ENCODE data around the gene GNB1L.

GNB1L gene

DNA sequence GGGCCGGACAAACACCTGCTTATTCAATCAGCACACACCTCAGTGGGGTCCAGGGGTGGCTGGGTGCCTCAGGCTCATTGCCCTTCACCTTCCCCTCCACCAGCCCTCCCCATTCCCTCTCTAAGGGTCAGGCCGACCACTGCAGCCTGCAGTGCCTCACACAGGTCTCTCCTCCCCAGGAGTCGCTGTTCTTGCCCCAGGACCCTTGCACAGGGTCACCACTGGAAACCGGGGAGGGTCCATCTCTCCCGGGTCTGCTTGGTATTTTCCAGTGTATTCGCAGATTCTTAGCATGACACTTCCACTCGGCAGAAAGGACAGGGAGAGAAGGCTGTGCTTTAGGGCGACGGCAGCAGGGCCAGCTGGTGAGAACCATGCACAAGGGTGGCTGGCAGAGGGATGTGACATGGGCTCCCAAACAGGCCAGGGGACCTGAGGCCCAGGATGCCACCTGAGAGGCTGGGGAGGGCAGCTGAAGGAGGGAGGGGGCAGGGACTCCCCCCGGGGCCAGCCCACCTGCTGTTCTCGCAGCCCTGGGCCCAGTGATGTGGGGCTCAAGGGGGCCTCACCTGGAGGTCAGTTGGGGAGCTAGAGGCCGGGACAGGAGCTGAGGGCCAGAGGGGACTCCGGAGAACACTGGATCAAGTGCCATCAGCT is 110.2 kb downstream of the GNB1L start:
- no peak for DNase-seq

DNA sequence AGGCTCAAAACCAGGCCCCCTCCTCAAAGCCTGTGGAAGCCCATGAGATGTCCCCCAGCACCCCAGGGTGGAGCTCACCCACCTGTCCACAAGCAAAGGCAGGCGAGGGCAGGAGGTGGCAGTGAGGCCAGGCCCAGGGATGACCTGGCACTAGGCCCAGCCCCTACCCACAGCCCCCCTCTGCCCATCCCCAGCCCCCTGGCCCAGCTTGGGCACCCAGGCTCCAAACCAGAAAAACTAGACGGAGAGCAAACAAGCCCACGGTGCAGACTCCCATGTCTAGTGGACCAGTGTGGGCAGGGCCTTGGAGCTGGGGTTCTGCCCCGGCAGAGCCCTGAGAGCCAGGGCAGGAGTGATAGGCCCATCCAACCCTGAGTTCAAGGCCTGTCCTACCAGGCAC is 111.0 kb downstream of the GNB1L start:
- DNase-seq: no peak

DNA sequence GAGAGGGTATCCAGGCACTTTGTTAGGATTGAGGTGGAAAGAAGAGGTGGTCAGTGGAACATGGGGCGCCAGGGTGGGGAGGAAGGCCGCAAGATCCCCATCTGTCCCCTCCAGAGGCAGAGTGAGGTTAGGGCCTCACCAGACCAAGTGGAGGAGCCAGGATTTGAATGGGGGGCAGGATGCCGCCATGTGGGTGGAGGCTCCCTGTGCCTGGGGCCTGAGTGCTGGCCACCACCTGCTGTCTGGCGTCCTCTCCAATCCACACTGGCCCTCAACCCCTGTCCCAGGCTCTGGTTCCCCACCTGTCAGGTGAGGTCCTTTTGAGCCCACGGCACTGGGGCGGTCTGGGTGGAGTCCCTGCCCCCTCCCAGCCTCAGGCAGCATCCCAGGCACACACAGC is 111.6 kb downstream of the GNB1L start:
- no peak for DNase-seq

DNA sequence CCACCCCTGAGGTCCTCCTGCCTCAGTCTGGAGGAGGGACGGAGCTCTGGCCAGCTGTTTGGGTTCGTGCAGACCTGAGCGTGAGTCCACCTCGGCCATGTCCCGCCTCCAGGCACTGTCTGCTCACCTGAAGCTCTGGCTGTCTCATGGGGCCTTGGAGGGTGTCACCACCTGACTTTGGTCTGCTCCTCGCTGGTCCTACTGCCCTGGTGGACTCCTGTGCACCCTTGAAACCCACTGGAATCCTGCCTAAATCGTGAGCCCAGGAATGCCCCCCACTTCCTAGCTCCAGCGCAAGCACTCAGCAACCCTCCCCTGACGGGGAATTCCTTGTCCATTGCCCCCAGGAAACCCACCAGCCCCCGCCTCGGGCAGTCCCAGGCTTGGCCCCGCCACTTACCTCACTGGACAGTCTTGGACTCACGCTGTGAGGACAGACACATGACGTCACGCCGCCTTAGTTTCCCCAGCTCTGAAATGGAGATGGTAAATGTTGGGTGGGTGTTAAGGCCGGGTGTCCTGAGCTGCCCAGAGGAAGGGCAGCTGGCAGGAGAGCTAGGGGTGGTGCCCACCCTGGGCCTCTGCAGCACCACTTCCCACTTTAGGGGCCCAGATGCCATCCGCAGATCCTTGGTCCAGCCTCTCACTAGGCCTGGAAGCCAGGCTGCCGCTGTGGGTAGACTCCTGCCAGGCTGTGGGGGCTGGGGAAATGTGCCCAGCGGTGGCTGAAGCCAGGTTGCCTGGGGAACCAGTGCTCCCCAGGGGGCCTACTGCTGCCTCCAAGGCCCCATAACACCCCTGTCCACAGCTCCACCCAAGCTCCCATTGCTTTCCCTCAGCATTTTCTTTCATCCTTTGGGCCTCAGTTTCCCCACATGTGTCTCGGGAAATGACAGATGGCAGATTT is 112.3 kb downstream of the GNB1L start:
- no peak for DNase-seq

DNA sequence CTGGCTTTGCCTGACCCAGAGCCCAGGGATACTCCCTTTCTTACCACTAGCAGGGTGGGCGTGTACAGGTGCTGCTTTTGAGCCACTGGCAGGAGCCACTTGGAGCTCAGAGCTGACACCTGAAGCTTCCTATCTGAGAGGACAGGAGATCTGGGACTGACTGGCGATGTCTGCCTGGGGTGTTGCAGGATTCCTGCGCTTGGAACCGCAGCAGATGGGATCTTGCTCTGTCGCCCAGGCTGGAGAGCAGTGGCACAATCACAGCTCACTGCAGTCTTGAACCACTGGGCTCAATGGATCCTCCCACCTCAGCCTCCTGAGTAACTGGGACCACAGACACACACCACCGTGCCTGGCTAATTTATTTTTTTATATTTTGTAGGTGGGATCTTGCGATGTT is 113.6 kb downstream of the GNB1L start:
- no peak for DNase-seq

DNA sequence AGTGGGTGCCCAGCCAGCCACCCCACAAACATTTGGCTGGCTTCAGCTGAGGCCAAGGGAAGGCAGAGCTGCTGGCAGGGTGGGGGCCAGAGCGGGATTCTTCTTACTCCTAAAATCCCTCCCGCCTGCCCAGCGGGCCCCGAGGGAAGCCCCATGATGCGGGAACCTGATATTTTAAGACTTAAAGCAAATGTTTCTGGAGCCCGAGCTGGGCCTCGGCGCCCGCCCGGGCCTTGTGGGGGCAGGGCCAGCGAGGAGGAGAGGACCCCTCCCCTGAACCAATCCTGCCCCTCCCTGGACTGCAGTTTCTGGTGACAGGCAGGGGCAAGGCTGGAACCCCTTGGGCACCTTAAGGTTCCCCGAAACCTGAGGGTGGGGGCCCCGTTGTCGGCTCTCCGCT is 114.1 kb downstream of the GNB1L start:
- no peak for DNase-seq

DNA sequence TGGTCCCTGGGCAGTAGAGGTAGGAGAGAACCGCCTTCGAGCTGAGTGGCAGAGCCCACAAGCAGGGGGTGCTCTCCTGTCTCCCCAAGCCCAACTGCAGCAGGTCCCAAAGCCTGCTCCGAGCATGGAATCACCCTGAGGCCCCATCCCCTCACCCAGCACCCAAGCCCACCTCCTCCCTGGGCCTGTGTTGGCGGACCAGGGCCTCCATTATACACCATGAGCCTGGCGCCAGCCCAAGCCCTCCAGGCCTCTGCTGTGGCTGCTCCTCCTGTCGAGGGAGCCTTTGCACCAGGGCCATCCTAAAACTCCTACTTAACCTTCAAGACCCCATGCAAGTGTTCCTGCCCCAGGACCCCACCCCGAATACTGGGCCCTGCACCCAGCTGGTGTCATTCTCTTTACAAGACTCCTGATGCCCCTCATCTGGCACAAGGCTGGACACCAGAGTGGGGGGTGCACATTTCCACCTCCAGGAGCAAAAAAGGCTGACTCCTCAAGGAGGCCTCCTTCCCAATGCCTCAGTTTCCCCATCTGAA is 114.7 kb downstream of the GNB1L start:
- no peak for DNase-seq

DNA sequence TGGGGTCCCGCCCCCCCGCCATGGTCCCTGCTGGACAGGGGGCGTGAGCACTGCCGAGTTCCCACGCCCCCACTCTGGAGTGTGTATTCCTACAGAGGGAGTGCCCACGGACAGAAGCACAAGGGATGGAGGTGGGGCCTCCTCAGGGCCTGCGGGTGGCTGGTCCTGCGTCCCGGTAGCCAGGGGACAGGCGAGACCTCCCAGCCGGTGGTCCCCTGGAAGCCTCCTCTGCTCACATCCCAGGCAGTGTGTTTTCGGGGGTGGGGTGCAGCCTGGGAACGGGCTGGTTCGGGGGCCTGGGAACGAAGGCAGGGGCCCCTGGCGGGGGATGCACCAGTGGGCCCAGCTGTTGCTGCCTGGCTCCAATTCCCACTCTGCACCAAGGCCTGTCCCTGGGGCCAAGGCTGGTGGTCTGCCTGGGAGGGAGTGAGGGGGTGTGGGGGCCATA is 115.2 kb downstream of the GNB1L start:
- no peak for DNase-seq

DNA sequence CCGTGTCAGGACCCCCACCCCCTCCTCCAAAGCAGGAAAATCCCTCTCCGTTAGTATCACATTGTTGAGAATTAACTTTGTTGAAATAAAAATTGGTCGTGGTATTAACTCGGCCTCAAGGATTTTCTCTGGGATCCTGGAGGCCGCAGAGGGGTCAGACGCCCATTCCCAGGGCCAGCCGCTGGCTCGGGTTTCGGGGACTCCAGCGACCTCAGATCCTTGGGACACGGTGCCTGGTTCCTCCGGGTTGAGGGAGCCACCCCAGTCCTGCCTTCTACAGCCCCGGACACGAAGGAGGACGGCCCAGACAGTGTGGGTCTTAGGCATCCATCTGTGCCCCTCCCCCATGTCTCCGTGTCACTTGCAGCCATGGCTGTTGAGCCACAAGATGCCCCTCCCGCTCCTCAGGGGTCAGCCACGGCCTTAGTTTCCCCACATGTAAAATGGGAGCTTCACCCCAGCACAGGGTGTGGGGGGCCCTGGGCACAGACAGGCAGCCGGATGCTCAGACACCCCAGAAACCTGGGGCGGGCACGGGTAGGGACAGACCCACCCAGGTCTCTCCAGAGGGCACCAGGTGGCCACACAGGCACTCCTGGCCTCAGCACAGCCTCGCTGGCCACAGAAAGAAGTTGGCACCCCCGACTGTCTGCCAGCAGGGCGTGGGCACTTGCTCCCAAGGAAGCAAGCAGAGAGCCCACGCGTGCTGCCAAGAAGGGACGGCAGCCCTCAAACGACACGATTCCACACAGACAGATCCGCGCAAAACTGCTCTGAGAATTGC is 115.8 kb downstream of the GNB1L start:
- no peak for DNase-seq

DNA sequence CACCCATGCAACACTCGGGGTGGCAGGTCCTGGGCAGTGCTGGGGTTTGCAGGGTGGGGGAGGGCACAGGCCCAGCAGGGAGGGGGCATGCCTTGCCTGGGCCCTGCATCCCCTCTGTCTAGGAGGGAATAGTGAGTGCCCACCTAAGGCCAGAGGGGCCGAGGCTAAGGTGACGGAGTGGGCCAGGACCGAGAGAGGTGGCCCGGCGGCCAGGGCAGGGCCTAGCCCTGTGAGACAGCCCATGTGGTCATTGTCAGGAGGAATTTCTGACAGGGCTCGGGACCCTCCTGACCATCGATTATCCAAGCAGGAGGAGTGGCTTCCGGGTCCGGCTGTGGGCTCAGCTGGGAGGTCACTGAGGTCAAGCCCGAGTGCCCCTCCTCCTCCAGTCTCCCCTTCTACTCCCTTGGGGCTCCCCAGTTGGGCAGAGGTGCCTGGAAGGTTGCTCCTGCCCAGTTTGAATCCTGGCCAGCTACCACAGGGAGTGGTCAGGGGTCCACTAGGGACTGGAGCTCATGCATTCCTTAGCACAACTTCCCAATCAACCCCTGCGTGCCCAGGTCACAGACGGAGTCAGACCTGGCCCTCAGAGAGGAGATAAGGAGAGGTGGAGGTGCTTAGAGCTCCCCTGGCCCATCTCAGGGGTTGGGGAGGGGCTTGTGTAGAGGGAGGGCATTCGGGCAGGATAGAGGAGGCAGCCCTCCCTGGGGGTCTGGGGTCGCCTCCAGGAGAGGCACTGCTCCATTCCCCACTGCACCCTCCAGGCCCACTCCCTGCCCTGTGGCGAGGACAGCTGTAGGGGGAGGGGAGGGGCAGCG is 116.6 kb downstream of the GNB1L start:
- no peak for DNase-seq

DNA sequence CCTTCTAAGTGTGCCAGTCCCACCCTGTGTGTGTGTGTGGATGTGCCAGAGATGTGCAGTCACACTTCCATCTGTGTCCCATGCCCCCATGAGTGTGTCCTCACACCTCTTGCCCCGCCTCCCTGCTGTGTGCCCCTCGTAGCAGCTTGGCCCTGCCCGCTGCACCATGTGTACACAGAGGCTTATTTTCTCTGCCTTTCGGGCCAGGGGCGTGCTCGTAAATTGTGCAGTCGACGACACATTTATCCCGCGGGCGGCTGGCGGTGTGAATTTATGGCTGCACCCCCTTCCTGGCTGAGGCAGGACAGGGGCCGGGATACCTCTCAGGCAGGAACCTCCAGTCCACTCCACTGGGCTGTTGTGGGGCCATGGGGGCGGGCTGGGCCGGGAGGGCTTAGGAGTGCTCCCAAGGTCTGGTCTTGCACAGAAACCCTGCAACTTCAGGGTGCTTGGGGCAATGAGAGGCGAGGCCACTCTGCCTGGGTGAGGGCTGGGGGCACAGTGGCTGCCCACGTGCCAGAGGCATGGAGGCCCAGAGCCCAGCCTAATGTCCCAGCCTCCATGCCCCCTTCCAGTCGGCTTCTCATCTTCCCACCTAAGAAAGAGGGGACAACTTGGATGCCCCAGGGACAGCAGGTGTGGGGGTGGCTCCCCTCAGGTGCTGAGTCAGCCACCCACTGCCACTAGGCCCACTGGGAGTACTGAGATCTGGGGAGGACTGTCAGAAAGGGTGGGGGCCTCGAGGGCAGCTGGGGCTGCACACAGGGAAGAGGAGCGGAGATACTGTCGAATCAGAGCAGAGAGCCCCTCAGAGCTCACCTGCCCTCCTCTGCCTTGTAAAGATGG is 118.8 kb downstream of the GNB1L start:
- no peak for DNase-seq

DNA sequence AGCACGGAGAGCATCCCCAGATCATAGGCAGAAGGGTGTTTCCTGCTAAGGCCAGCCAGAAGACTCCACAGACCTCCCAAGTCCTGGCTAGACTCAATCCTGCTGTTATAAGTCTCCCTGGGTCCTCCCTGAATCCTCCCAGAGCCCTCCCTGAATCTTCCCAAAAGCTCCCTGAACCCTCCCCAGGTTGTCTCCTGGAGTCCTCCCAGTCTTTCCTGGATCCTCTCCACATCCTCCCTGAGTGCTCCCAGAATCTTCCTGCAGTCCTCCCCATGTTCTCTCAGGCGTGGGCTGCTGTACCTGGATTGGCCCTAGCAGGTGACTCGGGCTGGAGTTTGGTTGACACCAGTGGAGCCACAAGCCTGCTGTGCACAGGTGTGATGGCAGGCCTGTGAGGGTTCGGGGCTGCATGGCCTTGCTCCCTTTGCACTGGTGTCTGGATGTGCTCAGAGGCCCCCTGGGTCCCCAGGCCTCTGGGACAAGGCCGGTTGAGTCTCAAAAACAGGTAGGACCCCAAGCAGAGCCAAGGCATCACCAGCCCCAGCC is 119.8 kb downstream of the GNB1L start:
- no peak for DNase-seq

DNA sequence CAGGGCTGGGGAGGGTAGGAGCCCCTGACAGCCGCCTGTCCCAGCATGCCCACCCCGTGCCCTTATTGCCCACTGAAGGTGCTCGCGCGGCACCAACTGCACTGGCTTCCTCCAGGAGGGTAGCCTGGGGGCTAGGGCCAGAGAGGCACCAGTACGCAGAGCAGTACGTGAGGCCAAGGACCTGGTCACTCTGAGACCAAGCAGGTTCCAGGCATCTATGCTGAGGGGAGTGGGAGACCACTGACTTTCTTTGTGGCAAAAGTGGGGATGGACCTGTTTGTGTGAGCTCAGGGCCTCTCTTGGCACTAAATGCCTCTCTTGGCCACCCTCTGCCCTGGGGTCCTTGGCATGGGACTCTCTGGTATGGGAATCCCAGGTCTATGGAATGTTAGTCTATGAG is 120.5 kb downstream of the GNB1L start:
- no peak for DNase-seq

DNA sequence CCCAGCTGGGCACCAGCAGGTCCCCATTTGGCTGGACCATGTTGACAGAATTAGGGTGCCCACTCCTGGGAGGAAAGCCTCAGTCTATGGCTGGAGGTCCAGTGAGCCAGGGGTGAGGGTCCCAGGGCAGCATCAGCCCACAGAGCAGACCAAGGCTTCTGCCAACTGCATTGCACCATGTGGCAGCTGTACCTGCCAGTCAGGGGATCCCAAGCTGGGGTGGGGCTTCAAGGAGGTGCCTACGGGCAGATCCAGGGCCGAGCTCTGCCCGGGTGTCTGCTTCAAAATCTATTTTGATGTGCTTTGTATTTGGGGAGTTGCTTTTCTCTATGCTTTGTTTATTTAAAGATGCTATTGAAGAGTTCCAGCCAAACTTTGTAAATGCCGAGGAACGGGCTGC is 120.9 kb downstream of the GNB1L start:
- no peak for DNase-seq

Data from SHP77 treated with DMSO at 0.1 percent for 48 hours (cell line).